Stimulated activated CD4-positive, alpha-beta T cell treated with anti-CD3 and anti-CD28 coated beads, TNF-alpha, amount 100 ng/mL, for 24 hours (primary cell): Measurements from ENCODE around the gene BNIP1.

Experiments used
- DNase-seq, 3 experiments: peaks; one replicate each; pipeline ENCODE4 v3.0.0-alpha.2; 2020; ENCODE audit warnings: low read depth in 3 of 3

Gene BNIP1

GRCh38 chr5:173211284-173211683 is 67.0 kb downstream of the BNIP1 start:
- DNase-seq, result no peak

- no peak for DNase-seq
These were observed 69.1 kb downstream of the BNIP1 start for GRCh38 chr5:173213236-173213933.
